ENCODE results near the gene AIFM1. TPM values are rescaled to one million over a fixed set of nuclear protein-coding genes. Genes with fewer than 3 reads are reported as not detected.

AIFM1 gene
- total and polyA plus RNA-seq, 2 donors, result 29.3 to 30.3 TPM

DNA sequence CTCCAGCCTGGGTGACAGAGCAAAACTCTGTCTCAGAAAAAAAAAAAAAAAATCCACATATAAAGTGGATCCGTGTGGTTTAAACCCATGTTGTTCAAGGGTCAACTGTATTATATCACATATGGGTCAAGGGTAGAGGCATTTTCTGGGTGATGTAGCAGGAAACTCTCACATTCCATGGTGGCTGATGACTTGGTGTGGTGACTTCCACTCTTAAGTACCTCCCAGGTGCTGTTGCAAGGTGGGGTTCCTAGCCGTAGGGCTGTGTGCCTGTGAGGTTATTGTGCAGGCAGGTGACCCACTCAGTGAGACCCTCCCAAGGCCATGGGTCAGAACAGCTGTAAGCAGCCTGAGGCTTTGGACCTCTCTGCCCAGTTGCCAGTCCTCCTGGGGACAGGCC is 72.4 kb downstream of the AIFM1 start:
- H3K36me3 ChIP-seq (ENCODE audit: control insufficient read depth in 2 of 2, insufficient read depth in 2 of 2, low read length in 1 of 2), result no peaks in the 10 kb centered on the region
- H3K27me3 ChIP-seq (ENCODE audit: control insufficient read depth in 2 of 2, insufficient read depth in 1 of 2, low read length in 1 of 2), result no peaks in the 10 kb centered on the region
- WGBS, result 91% methylated on average over 2 of the region's 2 CpGs
- no peak for DNase-seq (ENCODE audit: low read depth in 6 of 9, low spot score in 9 of 9)
- H3K4me3 ChIP-seq (ENCODE audit: low read length in 2 of 2), result no peak overlapping the region
- H3K9me3 ChIP-seq (ENCODE audit: control insufficient read depth in 2 of 2, insufficient read depth in 1 of 2, low read length in 1 of 2), result no peaks in the 10 kb centered on the region
- H3K4me1 ChIP-seq (ENCODE audit: control insufficient read depth in 2 of 2, insufficient read depth in 2 of 2, low read length in 2 of 2), result peaks cover 19 to 81% of the 10 kb centered on the region in 2 donors
- H3K27ac ChIP-seq (ENCODE audit: low read depth in 1 of 2, low read length in 1 of 2), result no peak overlapping the region

DNA sequence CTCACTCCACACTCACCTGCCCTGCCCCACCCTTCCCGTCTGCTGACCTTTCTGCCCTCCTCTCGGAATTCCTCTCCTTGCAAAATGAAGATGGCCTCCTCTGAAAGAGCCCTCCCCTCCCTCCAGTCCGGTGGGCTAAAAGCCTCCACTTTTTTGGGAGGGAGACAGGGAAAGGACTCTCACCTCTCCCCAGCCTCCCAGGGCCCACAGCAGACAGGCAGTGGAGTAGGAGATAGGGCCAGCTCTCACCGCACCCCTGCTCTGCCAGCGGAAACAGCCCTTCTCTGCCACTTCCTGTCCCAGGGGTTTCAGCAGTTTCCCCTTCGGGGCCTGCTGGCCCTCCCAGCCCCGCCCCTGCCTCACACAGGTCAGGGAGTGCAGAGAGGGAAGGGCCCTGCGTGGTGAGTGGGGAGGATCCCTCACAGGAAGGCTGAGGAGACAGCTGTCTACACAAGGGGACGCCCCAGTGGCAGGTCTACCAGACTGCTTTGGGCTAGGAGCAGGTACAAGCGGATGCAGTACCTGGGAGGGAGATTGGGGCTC is 73.6 kb downstream of the AIFM1 start:
- WGBS, result 8% methylated on average over 10 of the region's 10 CpGs
- Histone ChIP-seq H3K4me3 (ENCODE audit: low read length in 2 of 2) (peak overlapping the region; percentile 53 to 54), H3K27ac (ENCODE audit: low read depth in 1 of 2, low read length in 1 of 2) (peak overlapping the region; percentile 88 to 91), H3K4me1 (ENCODE audit: control insufficient read depth in 2 of 2, insufficient read depth in 2 of 2, low read length in 2 of 2) (peaks cover 12 to 82% of the 10 kb centered on the region in 2 donors), H3K27me3 (ENCODE audit: control insufficient read depth in 2 of 2, insufficient read depth in 1 of 2, low read length in 1 of 2) (no peaks in the 10 kb centered on the region), H3K36me3 (ENCODE audit: control insufficient read depth in 2 of 2, insufficient read depth in 2 of 2, low read length in 1 of 2) (no peaks in the 10 kb centered on the region), H3K9me3 (ENCODE audit: control insufficient read depth in 2 of 2, insufficient read depth in 1 of 2, low read length in 1 of 2) (no peaks in the 10 kb centered on the region)
- peak in 7 of 9 donors; percentile 52 to 91 (median 83) for DNase-seq (ENCODE audit: low read depth in 6 of 9, low spot score in 9 of 9)

DNA sequence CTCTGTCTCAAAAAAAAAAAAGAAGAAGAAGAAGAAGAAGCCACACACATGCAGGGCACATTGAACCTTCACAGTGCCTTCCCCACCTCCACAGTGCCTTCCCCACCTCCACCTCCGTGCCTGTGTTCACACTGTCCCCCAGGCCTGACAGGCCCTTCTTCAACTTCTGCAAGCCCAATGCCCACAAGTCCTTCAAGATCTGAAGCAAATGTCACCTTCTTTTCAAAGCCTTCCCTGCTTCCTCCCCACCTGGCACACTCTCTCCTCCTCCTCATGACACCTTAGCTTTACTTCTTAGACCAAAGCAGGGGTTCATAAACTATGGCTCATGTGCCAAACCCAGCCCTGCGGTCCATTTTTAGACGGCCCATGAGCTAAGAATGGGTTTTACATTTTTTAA is 75.3 kb downstream of the AIFM1 start:
- H3K9me3 ChIP-seq (ENCODE audit: control insufficient read depth in 2 of 2, insufficient read depth in 1 of 2, low read length in 1 of 2), result no peaks in the 10 kb centered on the region
- H3K4me1 ChIP-seq (ENCODE audit: control insufficient read depth in 2 of 2, insufficient read depth in 2 of 2, low read length in 2 of 2), result peaks cover 17 to 91% of the 10 kb centered on the region in 2 donors
- H3K4me3 ChIP-seq (ENCODE audit: low read length in 2 of 2), result no peak overlapping the region
- H3K27ac ChIP-seq (ENCODE audit: low read depth in 1 of 2, low read length in 1 of 2), result peak overlapping the region; percentile 73 to 81
- H3K27me3 ChIP-seq (ENCODE audit: control insufficient read depth in 2 of 2, insufficient read depth in 1 of 2, low read length in 1 of 2), result no peaks in the 10 kb centered on the region
- 52% methylated on average over 3 of the region's 3 CpGs for WGBS
- H3K36me3 ChIP-seq (ENCODE audit: control insufficient read depth in 2 of 2, insufficient read depth in 2 of 2, low read length in 1 of 2), result no peaks in the 10 kb centered on the region
- DNase-seq (ENCODE audit: low read depth in 6 of 9, low spot score in 9 of 9), result peak in 1 of 9 donors; percentile 52

DNA sequence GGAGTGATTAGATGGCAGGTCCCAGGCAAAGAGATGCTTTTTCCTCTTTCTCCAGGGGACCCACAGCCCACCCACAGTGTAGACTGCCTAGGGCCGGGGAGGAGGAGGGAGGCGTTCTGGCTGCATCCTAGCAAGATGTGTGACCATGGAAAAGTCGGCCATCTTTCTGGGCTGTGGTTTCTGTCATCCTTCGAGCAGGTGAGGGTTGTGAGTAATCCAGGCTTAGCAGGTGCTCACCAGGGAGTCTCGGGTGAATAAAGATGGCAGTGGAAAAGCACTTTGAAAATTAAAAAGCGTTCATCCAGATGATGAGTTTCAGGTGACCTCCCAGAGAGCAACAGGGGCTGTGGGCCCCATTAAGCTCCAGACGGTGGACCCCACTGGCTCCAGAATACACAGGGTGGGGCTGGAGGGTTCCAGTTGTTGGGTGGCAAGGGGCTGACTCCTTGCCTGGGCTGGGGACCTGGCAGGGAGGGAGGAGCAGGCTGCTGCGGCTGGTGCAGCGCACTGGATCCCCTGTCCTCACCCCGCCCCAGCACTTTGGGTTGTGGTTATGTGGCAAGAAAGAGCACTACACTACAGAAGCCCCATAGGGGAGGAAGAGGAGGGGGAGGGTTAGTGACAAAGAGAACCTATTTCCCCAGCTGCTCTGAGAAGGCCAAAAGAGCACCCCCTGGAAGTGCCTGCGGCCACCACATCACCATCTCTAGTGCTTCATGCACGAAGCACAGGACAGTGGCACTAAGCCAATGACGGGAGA is 79.0 kb downstream of the AIFM1 start:
- WGBS, result 7% methylated on average over 13 of the region's 13 CpGs
- DNase-seq (ENCODE audit: low read depth in 6 of 9, low spot score in 9 of 9), result peak in 6 of 9 donors; percentile 52 to 91 (median 76)
- Histone ChIP-seq H3K4me3 (ENCODE audit: low read length in 2 of 2) (peak overlapping the region; percentile 41 to 50), H3K4me1 (ENCODE audit: control insufficient read depth in 2 of 2, insufficient read depth in 2 of 2, low read length in 2 of 2) (peaks cover 30 to 95% of the 10 kb centered on the region in 2 donors), H3K27ac (ENCODE audit: low read depth in 1 of 2, low read length in 1 of 2) (peak overlapping the region; percentile 93 to 94), H3K27me3 (ENCODE audit: control insufficient read depth in 2 of 2, insufficient read depth in 1 of 2, low read length in 1 of 2) (no peaks in the 10 kb centered on the region), H3K36me3 (ENCODE audit: control insufficient read depth in 2 of 2, insufficient read depth in 2 of 2, low read length in 1 of 2) (no peaks in the 10 kb centered on the region), H3K9me3 (ENCODE audit: control insufficient read depth in 2 of 2, insufficient read depth in 1 of 2, low read length in 1 of 2) (no peaks in the 10 kb centered on the region)

DNA sequence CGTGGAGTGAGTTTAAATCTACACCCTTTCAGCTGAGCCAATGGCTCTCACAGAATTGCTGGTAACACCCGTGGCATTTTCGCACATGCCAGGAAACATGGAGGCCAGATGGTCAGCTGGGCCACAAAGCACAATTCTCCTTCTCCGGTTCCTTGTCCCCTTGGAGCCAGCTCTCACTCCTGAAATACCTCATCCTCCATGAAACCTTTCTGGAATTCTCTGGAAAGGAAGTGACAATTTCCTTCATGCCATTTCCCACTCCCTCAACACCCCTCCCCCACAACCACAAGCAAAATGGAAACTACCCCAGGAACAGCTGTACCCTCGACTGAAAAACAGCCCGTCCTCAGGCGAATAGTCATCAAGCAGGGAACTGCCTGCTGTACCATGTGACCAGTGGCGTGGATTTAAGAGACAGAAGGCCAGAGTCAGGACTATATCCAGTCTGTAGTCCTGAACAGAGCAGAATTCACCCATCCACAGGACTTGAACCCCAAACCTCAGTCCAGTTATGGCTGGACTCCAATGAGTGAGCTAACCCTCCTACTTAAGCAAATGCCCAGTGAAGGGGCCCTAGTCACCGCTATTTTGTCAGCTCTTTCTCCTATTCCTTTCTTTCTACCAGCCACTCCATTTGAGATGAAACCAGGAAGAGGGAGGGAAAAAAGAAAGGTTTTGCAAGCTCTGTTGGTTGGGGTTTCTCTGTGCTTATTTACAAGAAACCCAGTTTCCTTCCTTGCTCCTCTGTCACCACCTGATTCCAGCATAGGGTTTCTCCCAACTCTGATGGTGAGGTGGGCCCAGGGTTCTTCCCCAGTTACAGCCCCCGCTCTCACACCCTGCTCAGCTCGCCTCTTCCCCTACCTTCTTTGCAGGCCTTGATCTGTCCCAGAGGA is 79.8 kb downstream of the AIFM1 start:
- H3K27ac ChIP-seq (ENCODE audit: low read depth in 1 of 2, low read length in 1 of 2), result peak overlapping the region; percentile 93 to 94
- DNase-seq (ENCODE audit: low read depth in 6 of 9, low spot score in 9 of 9), result peak in 1 of 9 donors; percentile 42
- H3K4me1 ChIP-seq (ENCODE audit: control insufficient read depth in 2 of 2, insufficient read depth in 2 of 2, low read length in 2 of 2), result peaks cover 30 to 92% of the 10 kb centered on the region in 2 donors
- H3K9me3 ChIP-seq (ENCODE audit: control insufficient read depth in 2 of 2, insufficient read depth in 1 of 2, low read length in 1 of 2), result no peaks in the 10 kb centered on the region
- H3K36me3 ChIP-seq (ENCODE audit: control insufficient read depth in 2 of 2, insufficient read depth in 2 of 2, low read length in 1 of 2), result peaks cover 0 to 2% of the 10 kb centered on the region in 2 donors
- WGBS, result 47% methylated on average over 11 of the region's 11 CpGs
- H3K4me3 ChIP-seq (ENCODE audit: low read length in 2 of 2), result peak overlapping the region; percentile 41 to 50
- no peaks in the 10 kb centered on the region for H3K27me3 ChIP-seq (ENCODE audit: control insufficient read depth in 2 of 2, insufficient read depth in 1 of 2, low read length in 1 of 2)

DNA sequence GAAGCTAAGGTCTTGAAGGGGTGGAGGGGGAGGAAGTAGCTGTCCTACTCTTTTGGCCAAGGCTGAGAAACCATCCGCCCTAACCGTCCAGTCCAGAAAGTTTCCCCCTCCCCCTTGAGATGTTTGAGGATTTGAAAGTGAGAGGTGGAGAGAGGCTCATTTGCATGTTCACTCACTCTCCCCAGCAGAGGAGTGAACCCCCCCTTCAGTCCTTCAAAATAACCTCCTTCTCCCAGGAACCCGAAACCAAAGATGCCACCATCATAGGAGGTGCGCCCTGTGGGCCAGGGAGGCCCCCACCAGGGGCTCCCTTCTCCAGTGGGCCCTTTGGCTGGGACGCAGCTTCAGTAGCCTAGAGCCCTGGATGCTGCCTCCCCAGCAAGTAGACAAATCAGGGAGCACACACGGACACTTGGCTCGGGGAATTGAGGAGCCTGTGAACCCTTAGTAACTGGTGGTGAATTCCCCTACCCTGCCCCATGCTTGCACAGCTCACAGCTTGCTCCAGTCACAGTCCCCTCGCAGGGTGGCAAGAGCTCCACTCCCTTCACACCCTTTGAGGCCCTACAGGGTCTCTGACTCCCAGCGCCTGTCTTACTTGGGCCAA is 80.9 kb downstream of the AIFM1 start:
- H3K9me3 ChIP-seq (ENCODE audit: control insufficient read depth in 2 of 2, insufficient read depth in 1 of 2, low read length in 1 of 2), result no peaks in the 10 kb centered on the region
- peak overlapping the region; percentile 19 to 93 for H3K27ac ChIP-seq (ENCODE audit: low read depth in 1 of 2, low read length in 1 of 2)
- peak overlapping the region; percentile 41 to 50 for H3K4me3 ChIP-seq (ENCODE audit: low read length in 2 of 2)
- H3K4me1 ChIP-seq (ENCODE audit: control insufficient read depth in 2 of 2, insufficient read depth in 2 of 2, low read length in 2 of 2), result peaks cover 30 to 87% of the 10 kb centered on the region in 2 donors
- 71% methylated on average over 9 of the region's 9 CpGs for WGBS
- peak in 1 of 9 donors; percentile 39 for DNase-seq (ENCODE audit: low read depth in 6 of 9, low spot score in 9 of 9)
- H3K36me3 ChIP-seq (ENCODE audit: control insufficient read depth in 2 of 2, insufficient read depth in 2 of 2, low read length in 1 of 2), result peaks cover 4 to 7% of the 10 kb centered on the region in 2 donors
- H3K27me3 ChIP-seq (ENCODE audit: control insufficient read depth in 2 of 2, insufficient read depth in 1 of 2, low read length in 1 of 2), result no peaks in the 10 kb centered on the region

DNA sequence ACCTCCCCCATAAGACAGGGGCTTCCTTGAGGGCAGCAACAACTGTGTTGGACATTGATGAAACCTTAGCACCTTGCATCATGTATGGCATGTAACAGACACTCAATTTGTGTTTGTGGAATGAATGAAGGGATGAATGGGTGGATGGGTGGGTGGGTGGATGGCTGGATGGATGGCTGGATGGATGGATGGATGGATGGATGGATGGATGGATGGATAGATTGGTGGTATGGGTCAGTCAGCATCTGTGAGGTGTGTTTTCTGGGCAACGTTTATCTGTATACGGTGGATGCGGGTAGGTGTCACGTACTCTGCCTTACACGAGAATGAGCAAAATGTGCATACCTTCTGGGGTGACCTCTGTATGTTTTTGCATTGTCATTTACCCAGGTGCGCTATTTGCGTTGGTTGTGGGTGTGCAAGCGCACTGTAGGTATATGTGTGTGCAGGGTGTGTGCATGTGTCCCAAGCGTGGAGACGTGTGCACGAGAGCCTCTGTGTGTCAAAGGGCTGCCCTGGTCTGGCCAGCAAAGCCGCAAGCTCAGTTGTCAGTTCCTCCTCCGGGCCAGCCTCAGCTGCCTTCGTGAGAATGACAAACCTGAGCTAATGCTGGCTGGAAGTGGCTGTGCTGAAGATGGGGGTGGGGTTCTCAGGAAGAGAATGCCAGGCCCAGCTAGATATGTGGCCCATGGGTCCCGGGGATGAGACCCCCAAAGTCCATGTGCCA is 81.8 kb downstream of the AIFM1 start:
- peaks cover 4 to 10% of the 10 kb centered on the region in 2 donors for H3K36me3 ChIP-seq (ENCODE audit: control insufficient read depth in 2 of 2, insufficient read depth in 2 of 2, low read length in 1 of 2)
- WGBS, result 48% methylated on average over 15 of the region's 15 CpGs
- H3K9me3 ChIP-seq (ENCODE audit: control insufficient read depth in 2 of 2, insufficient read depth in 1 of 2, low read length in 1 of 2), result no peaks in the 10 kb centered on the region
- H3K4me1 ChIP-seq (ENCODE audit: control insufficient read depth in 2 of 2, insufficient read depth in 2 of 2, low read length in 2 of 2), result peaks cover 27 to 78% of the 10 kb centered on the region in 2 donors
- H3K4me3 ChIP-seq (ENCODE audit: low read length in 2 of 2), result peak overlapping the region in 1 of 2 donors; percentile 23
- no peak for DNase-seq (ENCODE audit: low read depth in 6 of 9, low spot score in 9 of 9)
- H3K27ac ChIP-seq (ENCODE audit: low read depth in 1 of 2, low read length in 1 of 2), result peak overlapping the region; percentile 18 to 93
- no peaks in the 10 kb centered on the region for H3K27me3 ChIP-seq (ENCODE audit: control insufficient read depth in 2 of 2, insufficient read depth in 1 of 2, low read length in 1 of 2)

DNA sequence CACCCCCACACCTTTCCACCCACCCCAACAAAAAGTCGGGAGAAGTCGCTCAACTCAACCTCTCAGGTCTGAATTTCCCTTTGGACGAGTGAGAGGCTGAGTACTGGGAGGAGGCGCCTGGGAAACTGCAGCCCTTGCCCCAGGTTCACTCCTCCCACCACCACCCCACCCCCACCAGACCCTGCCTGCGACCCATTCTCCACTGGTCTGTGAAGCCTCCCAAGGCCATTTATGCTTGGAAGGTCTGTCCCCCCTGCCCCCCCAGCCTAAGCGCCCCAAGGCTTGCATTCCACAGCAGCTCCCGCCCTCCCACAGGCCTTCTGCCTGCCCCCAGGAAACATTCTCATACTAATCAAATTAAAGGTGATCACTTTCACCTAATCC is 82.5 kb downstream of the AIFM1 start:
- no peaks in the 10 kb centered on the region for H3K27me3 ChIP-seq (ENCODE audit: control insufficient read depth in 2 of 2, insufficient read depth in 1 of 2, low read length in 1 of 2)
- H3K27ac ChIP-seq (ENCODE audit: low read depth in 1 of 2, low read length in 1 of 2), result no peak overlapping the region
- H3K36me3 ChIP-seq (ENCODE audit: control insufficient read depth in 2 of 2, insufficient read depth in 2 of 2, low read length in 1 of 2), result peaks cover 4 to 10% of the 10 kb centered on the region in 2 donors
- peak overlapping the region in 1 of 2 donors; percentile 39 for H3K4me3 ChIP-seq (ENCODE audit: low read length in 2 of 2)
- 45% methylated on average over 7 of the region's 7 CpGs for WGBS
- no peaks in the 10 kb centered on the region for H3K9me3 ChIP-seq (ENCODE audit: control insufficient read depth in 2 of 2, insufficient read depth in 1 of 2, low read length in 1 of 2)
- DNase-seq (ENCODE audit: low read depth in 6 of 9, low spot score in 9 of 9), result no peak
- H3K4me1 ChIP-seq (ENCODE audit: control insufficient read depth in 2 of 2, insufficient read depth in 2 of 2, low read length in 2 of 2), result peaks cover 27 to 72% of the 10 kb centered on the region in 2 donors

Data from thymus (tissue), 11 donors.